Myocyte (in vitro differentiated cells): ENCODE measurements around the gene ELOB. TPM values are rescaled to one million over a fixed set of nuclear protein-coding genes. Genes with fewer than 3 reads are reported as not detected.

Source experiments
- DNase-seq: peaks from one replicate; pipeline ENCODE4 v3.0.0-alpha.2; 2012; ENCODE audit warnings: low read depth
- total RNA-seq: library from RNA; depleted of rRNA; stranded (reverse); fragments of >200 nt; gene quantifications from 2 replicates; pipeline ENCODE4 v1.2.3, GENCODE V29; 2014

Gene ELOB
- total RNA-seq, 1 donor from 2014 or later: 235 TPM

GRCh38 chr16:2769675-2770056, 7.4 kb downstream of the ELOB start:
- DNase-seq: peak; percentile 62

GRCh38 chr16:2769100-2769529, 8.0 kb downstream of the ELOB start:
- DNase-seq: no peak

- DNase-seq: no peak
Measured at GRCh38 chr16:2768403-2769089, 8.5 kb downstream of the ELOB start.

GRCh38 chr16:2767891-2768290, 9.2 kb downstream of the ELOB start:
- no peak for DNase-seq

- no peak for DNase-seq
Measured at GRCh38 chr16:2767140-2767731, 9.8 kb downstream of the ELOB start.

GRCh38 chr16:2766430-2767139, 10.5 kb downstream of the ELOB start:
- no peak for DNase-seq

GRCh38 chr16:2765462-2766404, 11.3 kb downstream of the ELOB start:
- DNase-seq: no peak

GRCh38 chr16:2764718-2765117, 12.4 kb downstream of the ELOB start:
- DNase-seq: no peak

- DNase-seq: no peak
Measured at GRCh38 chr16:2763173-2763572, 13.9 kb downstream of the ELOB start.

- no peak for DNase-seq
Measured at GRCh38 chr16:2762711-2763110, 14.4 kb downstream of the ELOB start.

- DNase-seq: no peak
Measured at GRCh38 chr16:2761886-2762583, 15.0 kb downstream of the ELOB start.

- no peak for DNase-seq
Measured at GRCh38 chr16:2761472-2761871, 15.6 kb downstream of the ELOB start.

GRCh38 chr16:2757344-2757743, 19.7 kb downstream of the ELOB start:
- no peak for DNase-seq

- DNase-seq: no peak
Measured at GRCh38 chr16:2756288-2757015, 20.6 kb downstream of the ELOB start.

- DNase-seq: no peak
Measured at GRCh38 chr16:2755158-2755557, 21.9 kb downstream of the ELOB start.

- peak; percentile 22 for DNase-seq
Measured at GRCh38 chr16:2753733-2754020, 23.4 kb downstream of the ELOB start.

GRCh38 chr16:2752850-2753732, 24.0 kb downstream of the ELOB start:
- DNase-seq: peak; percentile 78

- peak; percentile 97 for DNase-seq
Measured at GRCh38 chr16:2752035-2752849, 24.8 kb downstream of the ELOB start, which contains the start of gene SRRM2. TSS of gene SRRM2 (plus strand) at chr16:2752638. CDS start at chr16:2756365, 3,727 bp downstream.
